T-cell (primary cell): ENCODE results near the gene ZNF626. TPM values are rescaled to one million over a fixed set of nuclear protein-coding genes. Genes with fewer than 3 reads are reported as not detected.
A peak's percentile ranks its signal among the peaks of the same experiment; 100 is the strongest.
"Not testable (repeated sequence)": the region's sequence is repeated elsewhere in the genome, so short reads cannot be mapped to it uniquely, and the experiment has no call there.

Source experiments
- ATAC-seq, 4 experiments: fragments of 200-7000 bp in 3 of 4; fragments of 150-1000 bp in 1 of 4; cut with Tn5 transposase; replicated peaks in 1 of 4; 1 replicate in 3 of 4; 2 replicates in 1 of 4; pipeline ENCODE4 v1.10.0; 2021; ENCODE audit warnings: moderate library complexity in 3 of 4, mild to moderate bottlenecking in 2 of 4, moderate number of reproducible peaks in 1 of 4
- CTCF ChIA-PET, 2 donors: fragments of 300-600 bp; sonication (Branson Sonifier 250); formaldehyde crosslinking; loops; one replicate each; lab custom pipeline; 2022; ENCODE audit warnings: antibody characterized with exemption in 2 of 2; lab: Charles Lee
- POLR2A ChIA-PET, 2 donors: fragments of 300-600 bp; sonication (Branson Sonifier 250); formaldehyde crosslinking; loops; one replicate each; lab custom pipeline; 2022; ENCODE audit warnings: antibody characterized with exemption in 2 of 2; lab: Charles Lee
- DNase-seq, 35 experiments: peaks; one replicate each; pipeline versions ENCODE4 v3.0.0 to v3.0.0-alpha.2; 2013 to 2023
- H3K27ac ChIP-seq: one replicate; pipeline ENCODE4 v1.5.1; 2013; ENCODE audit warnings: low read length
- H3K27me3 ChIP-seq, 2 experiments: replicated peaks in 1 of 2; 1 replicate in 1 of 2; 2 replicates in 1 of 2; pipeline versions ENCODE4 v1.6.1 to v1.7.0; 2013; ENCODE audit warnings: low read length in 1 of 2, mixed read lengths in 1 of 2; ENCODE audit not compliant: control insufficient read depth in 2 of 2, insufficient read depth in 2 of 2; ENCODE audit errors: extremely low read depth in 1 of 2
- H3K36me3 ChIP-seq, 2 donors: 1 replicate in 1 of 2; 2 replicates in 1 of 2; pipeline versions ENCODE4 v1.6.1 to v1.7.0; 2013; ENCODE audit warnings: low read length in 1 of 2; ENCODE audit not compliant: control insufficient read depth in 2 of 2, insufficient read depth in 1 of 2; ENCODE audit errors: extremely low read depth in 1 of 2
- H3K4me1 ChIP-seq, 2 experiments: 1 replicate in 1 of 2; 2 replicates in 1 of 2; pipeline versions ENCODE4 v1.6.1 to v1.7.0; 2013; ENCODE audit warnings: low read length in 2 of 2, mixed read lengths in 1 of 2; ENCODE audit not compliant: insufficient read depth in 2 of 2, control insufficient read depth in 1 of 2; ENCODE audit errors: extremely low read depth in 1 of 2
- H3K4me3 ChIP-seq, 2 donors: 1 replicate in 1 of 2; 2 replicates in 1 of 2; pipeline versions ENCODE4 v1.5.1 to v1.7.0; 2013; ENCODE audit warnings: mild to moderate bottlenecking in 2 of 2, low read length in 1 of 2, moderate library complexity in 1 of 2; ENCODE audit not compliant: control insufficient read depth in 1 of 2; ENCODE audit errors: extremely low read depth in 1 of 2
- H3K9me3 ChIP-seq: 2 replicates; pipeline ENCODE4 v1.7.0; 2013
- H3K27ac Mint-ChIP-seq, 2 donors: one replicate each; pipeline ENCODE4 v1.8.0; 2020 to 2021; ENCODE audit warnings: mild to moderate bottlenecking in 2 of 2, mixed read lengths in 2 of 2
- H3K27me3 Mint-ChIP-seq, 2 donors: one replicate each; pipeline ENCODE4 v1.8.0; 2021 to 2022; ENCODE audit warnings: mixed read lengths in 2 of 2
- H3K36me3 Mint-ChIP-seq: one replicate; pipeline ENCODE4 v1.8.0; 2021; ENCODE audit warnings: mixed read lengths
- H3K4me1 Mint-ChIP-seq, 3 donors: one replicate each; pipeline ENCODE4 v1.8.0; 2020 to 2022; ENCODE audit warnings: mixed read lengths in 3 of 3, mild to moderate bottlenecking in 1 of 3
- H3K4me3 Mint-ChIP-seq, 3 donors: one replicate each; pipeline ENCODE4 v1.8.0; 2020 to 2022; ENCODE audit warnings: mild to moderate bottlenecking in 3 of 3, mixed read lengths in 3 of 3, moderate library complexity in 3 of 3
- H3K9me3 Mint-ChIP-seq, 3 donors: one replicate each; pipeline ENCODE4 v1.8.0; 2020 to 2022; ENCODE audit warnings: mixed read lengths in 3 of 3
- WGBS: methylation state at CpG from one replicate; pipeline ENCODE4 v1.1.5; 2013; ENCODE audit warnings: missing lambda C conversion rate; ENCODE audit not compliant: insufficient coverage; 5-methylcytosine and 5-hydroxymethylcytosine counted together
- total RNA-seq, 35 experiments: library from RNA in 6 of 35; stranded (reverse) in 6 of 35; fragments of 120-200 nt in 1 of 35; gene quantifications; one replicate each; pipeline versions ENCODE4 v1.2.1 to v1.2.4 and lab custom pipeline; 2013 to 2026

ZNF626 gene
- total RNA-seq, 5 donors from 2014 or later (not counting 1 experiment from before 2014, with no cell fraction given), result 5.6 to 12.1 (median 9.7) TPM

- no peak for ATAC-seq
- Histone ChIP-seq H3K9me3 (peaks cover 2% of the 10 kb centered on the region), H3K27me3 (no peaks in the 10 kb centered on the region), H3K36me3 (peaks cover 0 to 13% of the 10 kb centered on the region in 2 donors), H3K4me3 (no peak overlapping the region), H3K27ac (no peak overlapping the region), H3K4me1 (peaks cover 0 to 30% of the 10 kb centered on the region in 2 experiments)
- peak overlapping the region in 1 of 2 donors; percentile 36 for H3K27ac Mint-ChIP-seq
- DNase-seq, result no peak
- CTCF ChIA-PET, result no interaction called here
- H3K27me3 Mint-ChIP-seq, result no peaks in the 10 kb centered on the region
- H3K9me3 Mint-ChIP-seq, result peaks cover 5 to 20% (median 19%) of the 10 kb centered on the region in 3 donors
- peaks cover 27% of the 10 kb centered on the region for H3K36me3 Mint-ChIP-seq
- POLR2A ChIA-PET, result no interaction called here
- 92% methylated on average over 5 of the region's 7 CpGs for WGBS
- H3K4me3 Mint-ChIP-seq, result no peak overlapping the region
- H3K4me1 Mint-ChIP-seq, result peaks cover 17 to 52% (median 49%) of the 10 kb centered on the region in 3 donors
Measured at GRCh38 chr19:20662421-20663105, 1.2 kb upstream of the ZNF626 start.

- Mint-ChIP-seq H3K36me3 (peaks cover 47% of the 10 kb centered on the region), H3K4me1 (peaks cover 17 to 60% (median 57%) of the 10 kb centered on the region in 3 donors), H3K27me3 (no peaks in the 10 kb centered on the region), H3K4me3 (peak overlapping the region; percentile 89 to 95 (median 91)), H3K27ac (peak overlapping the region; percentile 92 to 96), H3K9me3 (peaks cover 5 to 27% (median 23%) of the 10 kb centered on the region in 3 donors)
- ChIA-PET CTCF (interaction anchor here (0.6 to 1.1 kb wide), 7 partner anchors 8 to 823 kb away, joined by 3 read pairs; partner anchors contain the start of genes ZNF66 (in 1 of the 2) and ZNF737 (in 1 of the 2)), POLR2A (interaction anchor here in 1 of 2 donors (1.1 to 1.9 kb wide), 5 partner anchors 95 to 1109 kb away, joined by 4 to 25 read pairs (median 7); partner anchors contain the start of genes ZNF431, ZNF66, ZNF737 and ZNF85)
- no peak for ATAC-seq
- Histone ChIP-seq H3K4me1 (peaks cover 0 to 30% of the 10 kb centered on the region in 2 experiments), H3K27me3 (no peaks in the 10 kb centered on the region), H3K27ac (peak overlapping the region; percentile 80), H3K9me3 (peaks cover 2% of the 10 kb centered on the region), H3K36me3 (peaks cover 0 to 20% of the 10 kb centered on the region in 2 donors), H3K4me3 (peak overlapping the region; percentile 74 to 87)
- 88% methylated on average over 16 of the region's 29 CpGs for WGBS
- no peak for DNase-seq
Measured at GRCh38 chr19:20660473-20661140, 764 bp downstream of the ZNF626 start.

- Mint-ChIP-seq H3K9me3 (peaks cover 0 to 30% (median 28%) of the 10 kb centered on the region in 3 donors), H3K27me3 (no peaks in the 10 kb centered on the region), H3K4me3 (no peak overlapping the region), H3K36me3 (peaks cover 69% of the 10 kb centered on the region), H3K4me1 (no peaks in the 10 kb centered on the region), H3K27ac (no peak overlapping the region)
- Histone ChIP-seq H3K27me3 (no peaks in the 10 kb centered on the region), H3K4me1 (no peaks in the 10 kb centered on the region), H3K9me3 (peaks cover 15% of the 10 kb centered on the region), H3K36me3 (peaks cover 7 to 33% of the 10 kb centered on the region in 2 donors), H3K27ac (no peak overlapping the region), H3K4me3 (no peak overlapping the region)
- CTCF ChIA-PET, result no interaction called here
- DNase-seq, result no peak
- no peak for ATAC-seq
- POLR2A ChIA-PET, result no interaction called here
- 88% methylated on average over 2 of the region's 2 CpGs for WGBS
Measured at GRCh38 chr19:20640545-20640944, 20.8 kb downstream of the ZNF626 start.

GRCh38 chr19:20640023-20640422, 21.3 kb downstream of the ZNF626 start:
- Histone ChIP-seq H3K4me3 (no peak overlapping the region), H3K27ac (no peak overlapping the region), H3K9me3 (peaks cover 12% of the 10 kb centered on the region), H3K36me3 (peaks cover 12 to 37% of the 10 kb centered on the region in 2 donors), H3K27me3 (no peaks in the 10 kb centered on the region), H3K4me1 (no peaks in the 10 kb centered on the region)
- no peak for ATAC-seq
- H3K27me3 Mint-ChIP-seq, result no peaks in the 10 kb centered on the region
- CTCF ChIA-PET, result no interaction called here
- no peak overlapping the region for H3K4me3 Mint-ChIP-seq
- H3K36me3 Mint-ChIP-seq, result peaks cover 68% of the 10 kb centered on the region
- no peaks in the 10 kb centered on the region for H3K4me1 Mint-ChIP-seq
- no peak overlapping the region for H3K27ac Mint-ChIP-seq
- H3K9me3 Mint-ChIP-seq, result peaks cover 0 to 27% (median 24%) of the 10 kb centered on the region in 3 donors
- POLR2A ChIA-PET, result no interaction called here
- WGBS, result no CpG with 5 or more reads among the region's 2 CpGs
- DNase-seq, result no peak

- DNase-seq, H3K9me3 ChIP-seq, H3K27me3 Mint-ChIP-seq, H3K4me1 ChIP-seq, POLR2A ChIA-PET, H3K4me3 Mint-ChIP-seq, H3K27me3 ChIP-seq, H3K27ac ChIP-seq, H3K36me3 ChIP-seq, ATAC-seq, H3K4me1 Mint-ChIP-seq, H3K27ac Mint-ChIP-seq, H3K4me3 ChIP-seq, CTCF ChIA-PET: not testable (repeated sequence)
- WGBS, result no CpG with 5 or more reads among the region's 2 CpGs
- Mint-ChIP-seq H3K36me3 (peaks cover 13% of the 10 kb centered on the region), H3K9me3 (peaks cover 7 to 33% (median 24%) of the 10 kb centered on the region in 3 donors)
Measured at GRCh38 chr19:20624560-20624959, 36.8 kb downstream of the ZNF626 start.

- WGBS, result no CpG with 5 or more reads among the region's 2 CpGs
Measured at GRCh38 chr19:20616071-20616470, 45.3 kb downstream of the ZNF626 start.

More at GRCh38 chr19:20616071-20616470, 45.3 kb downstream of the ZNF626 start:
- Histone ChIP-seq H3K27ac (no peak overlapping the region), H3K27me3 (no peaks in the 10 kb centered on the region), H3K4me3 (no peak overlapping the region), H3K9me3 (no peaks in the 10 kb centered on the region), H3K36me3 (no peaks in the 10 kb centered on the region), H3K4me1 (peaks cover 0 to 3% of the 10 kb centered on the region in 2 experiments)
- ATAC-seq (no peak), DNase-seq (no peak)
- Mint-ChIP-seq H3K9me3 (peaks cover 15 to 55% (median 49%) of the 10 kb centered on the region in 3 donors), H3K4me1 (peaks cover 0 to 6% (median 3%) of the 10 kb centered on the region in 3 donors), H3K4me3 (no peak overlapping the region), H3K27ac (no peak overlapping the region), H3K36me3 (peaks cover 11% of the 10 kb centered on the region), H3K27me3 (no peaks in the 10 kb centered on the region)
- ChIA-PET CTCF (no interaction called here), POLR2A (no interaction called here)
